ENCODE data around the gene ENPP6. TPM values are rescaled to one million over a fixed set of nuclear protein-coding genes. Genes with fewer than 3 reads are reported as not detected.

ENPP6 gene
- total RNA-seq, 2 experiments from 2014 or later: 0.47 to 0.75 TPM

GRCh38 chr4:184101711-184102110 is 116.0 kb downstream of the ENPP6 start:
- ChIA-PET POLR2A (no interaction called here), CTCF (no interaction called here)
- H3K4me3 Mint-ChIP-seq: no peak overlapping the region
- DNase-seq: no peak
- peaks cover 8% of the 10 kb centered on the region for H3K27me3 Mint-ChIP-seq
- no peak overlapping the region for H3K27ac Mint-ChIP-seq
- H3K36me3 Mint-ChIP-seq (ENCODE audit: low read depth): no peaks in the 10 kb centered on the region
- H3K4me1 Mint-ChIP-seq: peaks cover 7% of the 10 kb centered on the region
- no peaks in the 10 kb centered on the region for H3K9me3 Mint-ChIP-seq

- Mint-ChIP-seq H3K9me3 (no peaks in the 10 kb centered on the region), H3K27me3 (peaks cover 8% of the 10 kb centered on the region), H3K4me3 (no peak overlapping the region), H3K36me3 (ENCODE audit: low read depth) (no peaks in the 10 kb centered on the region), H3K27ac (no peak overlapping the region), H3K4me1 (peaks cover 7% of the 10 kb centered on the region)
- CTCF ChIA-PET: no interaction called here
- DNase-seq: peak; percentile 46
- POLR2A ChIA-PET: no interaction called here
These were observed 117.3 kb downstream of the ENPP6 start for GRCh38 chr4:184100297-184100885.

- no peak overlapping the region for H3K4me3 Mint-ChIP-seq
- H3K4me1 Mint-ChIP-seq: peaks cover 7% of the 10 kb centered on the region
- POLR2A ChIA-PET: no interaction called here
These were observed 118.1 kb downstream of the ENPP6 start for GRCh38 chr4:184099535-184099966.

GRCh38 chr4:184099000-184099399 is 118.7 kb downstream of the ENPP6 start:
- Mint-ChIP-seq H3K36me3 (ENCODE audit: low read depth) (no peaks in the 10 kb centered on the region), H3K27ac (no peak overlapping the region), H3K4me1 (peaks cover 7% of the 10 kb centered on the region), H3K27me3 (peaks cover 7% of the 10 kb centered on the region), H3K9me3 (no peaks in the 10 kb centered on the region), H3K4me3 (no peak overlapping the region)
- ChIA-PET POLR2A (no interaction called here), CTCF (no interaction called here)
- no peak for DNase-seq

More at GRCh38 chr4:184099535-184099966, 118.1 kb downstream of the ENPP6 start:
- CTCF ChIA-PET: no interaction called here
- Mint-ChIP-seq H3K9me3 (no peaks in the 10 kb centered on the region), H3K36me3 (ENCODE audit: low read depth) (no peaks in the 10 kb centered on the region), H3K27ac (no peak overlapping the region), H3K27me3 (peaks cover 6% of the 10 kb centered on the region)
- DNase-seq: no peak

DNA sequence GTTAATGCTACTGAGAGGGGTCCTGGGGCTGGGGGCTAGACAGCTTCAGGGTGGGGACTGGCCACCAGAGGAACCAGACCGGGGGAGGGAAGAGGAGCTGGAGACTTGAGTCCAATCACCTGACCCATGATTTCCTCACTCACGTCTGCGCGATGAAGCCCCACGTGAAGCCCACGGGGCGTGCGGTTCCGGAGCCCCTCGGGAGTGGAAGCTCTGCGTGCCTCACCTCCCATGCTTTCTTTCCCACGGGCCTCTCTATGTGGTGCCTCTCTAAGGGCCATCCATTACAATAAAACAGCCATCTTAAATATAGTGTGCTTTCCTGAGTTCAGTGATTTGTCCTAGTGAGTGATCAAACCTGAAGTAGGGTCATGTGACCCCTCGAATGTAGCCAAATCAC is 119.9 kb downstream of the ENPP6 start:
- no peak overlapping the region for H3K27ac Mint-ChIP-seq
- H3K4me3 Mint-ChIP-seq: peak overlapping the region; percentile 66
- H3K36me3 Mint-ChIP-seq (ENCODE audit: low read depth): no peaks in the 10 kb centered on the region
- peaks cover 7% of the 10 kb centered on the region for H3K27me3 Mint-ChIP-seq
- no peaks in the 10 kb centered on the region for H3K9me3 Mint-ChIP-seq
- DNase-seq: no peak
- H3K4me1 Mint-ChIP-seq: peaks cover 7% of the 10 kb centered on the region
- POLR2A ChIA-PET: no interaction called here
- CTCF ChIA-PET: no interaction called here

DNA sequence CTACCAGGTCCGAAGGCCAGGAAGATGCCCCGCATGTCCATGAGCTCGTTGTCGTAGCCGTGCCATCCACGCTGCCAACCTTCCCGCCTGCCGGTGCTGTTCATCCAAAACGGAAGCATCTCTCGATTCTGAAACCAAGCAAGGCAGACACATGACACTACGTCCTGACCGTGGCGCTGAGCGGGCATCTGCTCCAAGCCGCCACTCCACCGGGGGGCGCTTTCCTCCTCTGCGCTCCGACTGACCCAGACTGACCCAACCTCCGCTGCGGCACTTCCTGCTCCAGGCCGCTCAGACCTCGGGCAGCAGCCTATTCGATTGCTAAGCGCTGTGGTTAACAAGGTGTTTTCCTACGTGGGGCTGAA is 120.5 kb downstream of the ENPP6 start:
- CTCF ChIA-PET: interaction anchor here (0.6 kb wide), 1 partner anchor 548 kb away, joined by 5 read pairs; no protein-coding TSS in a partner anchor
- Mint-ChIP-seq H3K27me3 (peaks cover 7% of the 10 kb centered on the region), H3K27ac (no peak overlapping the region), H3K36me3 (ENCODE audit: low read depth) (no peaks in the 10 kb centered on the region), H3K4me1 (peaks cover 7% of the 10 kb centered on the region), H3K9me3 (no peaks in the 10 kb centered on the region), H3K4me3 (peak overlapping the region; percentile 66)
- DNase-seq: peak; percentile 10
- POLR2A ChIA-PET: no interaction called here

GRCh38 chr4:184096561-184097240 is 121.0 kb downstream of the ENPP6 start:
- Mint-ChIP-seq H3K9me3 (no peaks in the 10 kb centered on the region), H3K27ac (no peak overlapping the region), H3K27me3 (peaks cover 7% of the 10 kb centered on the region), H3K36me3 (ENCODE audit: low read depth) (no peaks in the 10 kb centered on the region), H3K4me3 (peak overlapping the region; percentile 66), H3K4me1 (peaks cover 7% of the 10 kb centered on the region)
- no peak for DNase-seq
- POLR2A ChIA-PET: no interaction called here
- CTCF ChIA-PET: interaction anchor here (0.5 to 0.6 kb wide), 2 partner anchors 316 to 548 kb away, joined by 4 to 5 read pairs; no protein-coding TSS in a partner anchor

GRCh38 chr4:184094532-184095159 is 123.0 kb downstream of the ENPP6 start:
- Mint-ChIP-seq H3K4me1 (peaks cover 7% of the 10 kb centered on the region), H3K4me3 (no peak overlapping the region), H3K9me3 (no peaks in the 10 kb centered on the region), H3K36me3 (ENCODE audit: low read depth) (no peaks in the 10 kb centered on the region), H3K27ac (no peak overlapping the region), H3K27me3 (peaks cover 5% of the 10 kb centered on the region)
- ChIA-PET CTCF (interaction anchor here (1.4 kb wide), 1 partner anchor 15 kb away, joined by 3 read pairs; no protein-coding TSS in a partner anchor), POLR2A (no interaction called here)
- DNase-seq: no peak

- ChIA-PET POLR2A (no interaction called here), CTCF (no interaction called here)
- DNase-seq: no peak
- H3K27me3 Mint-ChIP-seq: peaks cover 16% of the 10 kb centered on the region
- no peak overlapping the region for H3K27ac Mint-ChIP-seq
- H3K9me3 Mint-ChIP-seq: no peaks in the 10 kb centered on the region
- H3K4me3 Mint-ChIP-seq: no peak overlapping the region
- no peaks in the 10 kb centered on the region for H3K36me3 Mint-ChIP-seq (ENCODE audit: low read depth)
- no peaks in the 10 kb centered on the region for H3K4me1 Mint-ChIP-seq
These were observed 125.7 kb downstream of the ENPP6 start for GRCh38 chr4:184091986-184092385.

DNA sequence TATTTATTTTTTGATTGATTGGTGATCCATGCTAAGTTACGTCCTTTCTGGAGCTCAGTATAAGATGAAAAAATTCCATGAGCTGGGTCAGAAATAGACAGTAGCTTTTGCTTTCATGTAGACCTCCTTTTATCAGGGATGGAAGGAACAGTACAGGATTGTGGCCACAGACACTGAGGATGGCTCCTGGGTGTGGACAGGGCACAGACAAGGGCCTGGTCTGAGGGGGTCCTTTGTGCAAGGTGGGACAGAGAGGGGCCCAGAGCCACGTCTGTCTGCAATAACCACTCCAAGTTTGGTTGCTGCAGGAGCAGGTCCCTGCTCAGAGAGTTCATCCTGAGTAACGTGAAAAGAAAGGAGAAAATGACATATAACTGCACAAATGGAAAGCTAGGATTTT is 127.1 kb downstream of the ENPP6 start:
- Mint-ChIP-seq H3K36me3 (ENCODE audit: low read depth) (no peaks in the 10 kb centered on the region), H3K27ac (no peak overlapping the region), H3K4me1 (no peaks in the 10 kb centered on the region), H3K27me3 (peaks cover 20% of the 10 kb centered on the region), H3K4me3 (no peak overlapping the region), H3K9me3 (no peaks in the 10 kb centered on the region)
- CTCF ChIA-PET: no interaction called here
- no peak for DNase-seq
- POLR2A ChIA-PET: no interaction called here

- CTCF ChIA-PET: interaction anchor here (1.7 kb wide), 1 partner anchor 65 kb away, joined by 3 read pairs; no protein-coding TSS in a partner anchor
These were observed 137.0 kb downstream of the ENPP6 start for GRCh38 chr4:184080674-184081073.

DNA sequence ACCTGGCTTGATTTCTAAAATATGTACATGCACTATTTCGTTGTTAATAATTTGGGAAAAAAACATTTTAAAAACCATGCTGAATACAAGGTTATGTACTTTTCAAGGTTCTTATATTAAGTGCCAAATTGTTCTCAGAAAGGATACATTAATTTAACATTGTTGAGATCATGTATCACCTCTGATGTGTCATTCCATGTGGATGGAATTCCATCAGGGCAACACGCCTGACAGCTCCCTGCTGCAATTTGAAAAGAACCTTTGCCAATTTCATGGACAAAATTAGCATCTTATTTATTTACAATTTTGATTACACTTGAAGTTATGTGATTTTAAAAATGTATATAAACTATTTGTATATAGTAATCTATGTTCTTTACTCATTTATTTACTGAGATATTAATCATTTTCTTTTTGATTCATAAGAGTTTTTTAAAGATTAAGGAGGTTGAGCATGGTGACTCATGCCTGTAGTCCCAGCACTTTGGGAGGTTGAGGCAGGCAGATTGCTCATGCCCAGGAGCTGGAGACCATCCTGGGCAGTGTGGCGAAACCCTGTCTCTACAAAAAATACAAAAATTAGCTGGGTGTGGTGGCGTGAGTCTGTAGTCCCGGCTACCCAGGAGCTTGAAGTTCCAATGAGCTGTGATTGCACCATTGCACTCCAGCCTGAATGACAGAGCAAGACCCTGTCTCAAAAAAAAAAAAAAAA is 142.8 kb downstream of the ENPP6 start:
- H3K4me1 Mint-ChIP-seq: no peaks in the 10 kb centered on the region
- H3K36me3 Mint-ChIP-seq (ENCODE audit: low read depth): no peaks in the 10 kb centered on the region
- peaks cover 14% of the 10 kb centered on the region for H3K27me3 Mint-ChIP-seq
- H3K9me3 Mint-ChIP-seq: peaks cover 13% of the 10 kb centered on the region
- H3K27ac Mint-ChIP-seq: no peak overlapping the region
- ChIA-PET POLR2A (no interaction called here), CTCF (no interaction called here)
- DNase-seq: no peak
- H3K4me3 Mint-ChIP-seq: no peak overlapping the region

More at GRCh38 chr4:184080674-184081073, 137.0 kb downstream of the ENPP6 start:
- Mint-ChIP-seq H3K36me3 (ENCODE audit: low read depth) (no peaks in the 10 kb centered on the region), H3K27ac (no peak overlapping the region), H3K9me3 (no peaks in the 10 kb centered on the region), H3K4me3 (no peak overlapping the region), H3K27me3 (peaks cover 17% of the 10 kb centered on the region), H3K4me1 (no peaks in the 10 kb centered on the region)
- no peak for DNase-seq
- POLR2A ChIA-PET: no interaction called here

DNA sequence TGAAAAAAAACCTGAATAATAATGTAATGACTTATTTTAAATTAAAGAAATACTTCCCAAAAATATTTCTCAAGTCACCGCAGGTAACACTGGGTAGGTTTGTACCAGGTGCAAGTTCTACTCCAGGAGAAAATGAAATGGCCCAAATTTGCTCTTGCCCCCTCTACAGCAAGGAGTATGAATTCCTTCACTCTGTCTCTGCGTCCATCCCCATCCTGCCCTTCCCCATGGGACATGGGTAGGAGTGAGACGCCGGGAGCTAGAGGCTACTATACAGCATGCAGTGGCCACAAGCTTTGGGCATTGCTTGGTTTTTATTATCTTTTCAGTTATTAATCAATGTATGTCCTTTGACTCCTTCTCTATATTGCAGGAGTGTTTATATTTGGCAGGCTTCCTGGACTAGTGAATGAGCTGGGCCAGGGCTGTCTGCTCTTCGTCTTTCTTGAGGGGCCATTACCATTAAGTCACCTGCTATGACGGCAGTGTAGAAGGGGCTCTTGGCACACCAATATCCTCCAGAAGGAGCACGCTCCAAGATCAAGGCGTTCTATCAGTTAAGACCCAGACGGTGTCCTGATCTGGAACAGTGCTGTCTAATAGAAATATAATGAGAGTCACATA is 149.6 kb downstream of the ENPP6 start:
- H3K9me3 Mint-ChIP-seq: peaks cover 10% of the 10 kb centered on the region
- POLR2A ChIA-PET: no interaction called here
- no peak for DNase-seq
- CTCF ChIA-PET: no interaction called here
- H3K4me3 Mint-ChIP-seq: no peak overlapping the region
- H3K4me1 Mint-ChIP-seq: no peaks in the 10 kb centered on the region
- no peaks in the 10 kb centered on the region for H3K36me3 Mint-ChIP-seq (ENCODE audit: low read depth)
- H3K27me3 Mint-ChIP-seq: peaks cover 25% of the 10 kb centered on the region
- H3K27ac Mint-ChIP-seq: no peak overlapping the region
